IMR-90 (cell line): Measurements from ENCODE around the gene CDHR3. TPM values are rescaled to one million over a fixed set of nuclear protein-coding genes. Genes with fewer than 3 reads are reported as not detected.

Experiments used
- ATAC-seq: fragments of 200-7000 bp; cut with Tn5 transposase; 2 replicates; pipeline ENCODE4 v1.9.1; 2020; ENCODE audit warnings: low read depth, mild to moderate bottlenecking, moderate library complexity
- BruUV-seq: library from RNA; stranded (reverse); fragments of 400-500 nt; replicated peaks from 2 replicates; lab custom pipeline; 2021; lab: Mats Ljungman, UMichigan
- CTCF ChIA-PET: fragments of 300-600 bp; formaldehyde crosslinking; extraction: SDS; loops from one replicate; lab custom pipeline; 2021; ENCODE audit warnings: antibody characterized with exemption; lab: Yijun Ruan, JAX
- POLR2A ChIA-PET: fragments of 300-600 bp; sonication (Branson Sonifier 250); formaldehyde crosslinking; loops from one replicate; lab custom pipeline; 2022; ENCODE audit warnings: antibody characterized with exemption; ENCODE audit not compliant: unreplicated experiment; lab: Charles Lee
- DNase-seq: peaks from one replicate; pipeline ENCODE4 v3.0.0; 2013
- H2AFZ ChIP-seq: replicated peaks from 2 replicates; pipeline ENCODE3; 2013; ENCODE audit warnings: low read length, mild to moderate bottlenecking; ENCODE audit not compliant: poor library complexity
- H2AK5ac ChIP-seq: 2 replicates; pipeline ENCODE4 v1.6.1; 2013; ENCODE audit warnings: low read depth, low read length, inconsistent platforms
- H2AK9ac ChIP-seq: replicated peaks from 2 replicates; pipeline ENCODE3; 2013; ENCODE audit warnings: mild to moderate bottlenecking, low read depth, low read length, moderate library complexity; ENCODE audit not compliant: poor library complexity
- H2BK120ac ChIP-seq: 2 replicates; pipeline ENCODE4 v1.6.1; 2013; ENCODE audit warnings: low read depth, low read length, inconsistent platforms
- H2BK15ac ChIP-seq: 3 replicates; pipeline ENCODE4 v1.6.1; 2013; ENCODE audit warnings: low read depth, low read length, inconsistent platforms
- H2BK20ac ChIP-seq: 2 replicates; pipeline ENCODE4 v1.6.1; 2013; ENCODE audit warnings: low read depth, mild to moderate bottlenecking, inconsistent platforms, low read length, moderate library complexity
- H2BK5ac ChIP-seq: 2 replicates; pipeline ENCODE4 v1.6.1; 2013; ENCODE audit warnings: mild to moderate bottlenecking, low read depth, low read length, inconsistent platforms; ENCODE audit not compliant: poor library complexity, severe bottlenecking
- H3K14ac ChIP-seq: replicated peaks from 2 replicates; pipeline ENCODE4 v1.6.1; 2013; ENCODE audit warnings: low read depth, low read length, inconsistent platforms
- H3K18ac ChIP-seq: 2 replicates; pipeline ENCODE4 v1.6.1; 2013; ENCODE audit warnings: low read depth, low read length, control low read depth
- H3K23ac ChIP-seq: 2 replicates; pipeline ENCODE4 v1.6.1; 2013; ENCODE audit warnings: low read depth, low read length, inconsistent platforms
- H3K27ac ChIP-seq: 2 replicates; pipeline ENCODE4 v1.5.1; 2013; ENCODE audit warnings: mild to moderate bottlenecking, control low read depth, low read length; ENCODE audit not compliant: insufficient read depth
- H3K27me3 ChIP-seq: 2 replicates; pipeline ENCODE4 v1.6.1; 2013; ENCODE audit warnings: low read length; ENCODE audit not compliant: control insufficient read depth, insufficient read depth
- H3K36me3 ChIP-seq: 2 replicates; pipeline ENCODE4 v1.6.1; 2013; ENCODE audit warnings: low read length, mixed read lengths; ENCODE audit not compliant: control insufficient read depth, insufficient read depth
- H3K4ac ChIP-seq: 2 replicates; pipeline ENCODE4 v1.6.1; 2013; ENCODE audit warnings: low read depth, low read length, inconsistent platforms
- H3K4me1 ChIP-seq: 2 replicates; pipeline ENCODE4 v1.6.1; 2013; ENCODE audit warnings: low read length, mixed read lengths; ENCODE audit not compliant: control insufficient read depth, insufficient read depth
- H3K4me2 ChIP-seq: 2 replicates; pipeline ENCODE4 v1.6.1; 2013; ENCODE audit warnings: low read depth, mild to moderate bottlenecking, control low read depth, low read length, moderate library complexity
- H3K4me3 ChIP-seq: 2 replicates; pipeline ENCODE4 v1.5.1; 2013; ENCODE audit warnings: low read depth, mild to moderate bottlenecking, control low read depth, low read length, moderate library complexity; ENCODE audit not compliant: insufficient read depth
- H3K56ac ChIP-seq: 2 replicates; pipeline ENCODE4 v1.6.1; 2013; ENCODE audit warnings: low read length, inconsistent platforms; ENCODE audit not compliant: insufficient read depth; ENCODE audit errors: extremely low read depth
- H3K79me1 ChIP-seq, 2 experiments: 2 replicates each; pipeline ENCODE4 v1.6.1; 2013; ENCODE audit warnings: low read length in 2 of 2, inconsistent platforms in 1 of 2, low read depth in 1 of 2
- H3K9ac ChIP-seq: 2 replicates; pipeline ENCODE4 v1.6.1; 2013; ENCODE audit warnings: low read depth, low read length, control low read depth
- H3K9me1 ChIP-seq: 2 replicates; pipeline ENCODE4 v1.6.1; 2013; ENCODE audit warnings: low read length, inconsistent platforms; ENCODE audit not compliant: insufficient read depth
- H3K9me3 ChIP-seq: 2 replicates; pipeline ENCODE4 v1.6.1; 2013; ENCODE audit warnings: low read length; ENCODE audit not compliant: control insufficient read depth, insufficient read depth
- H4K20me1 ChIP-seq: 2 replicates; pipeline ENCODE4 v1.6.1; 2013; ENCODE audit warnings: low read length, inconsistent platforms; ENCODE audit not compliant: insufficient read depth
- H4K5ac ChIP-seq: 2 replicates; pipeline ENCODE4 v1.6.1; 2013; ENCODE audit warnings: mild to moderate bottlenecking, low read depth, low read length, control low read depth
- H4K8ac ChIP-seq, 2 experiments: 2 replicates each; pipeline ENCODE4 v1.6.1; 2013; ENCODE audit warnings: low read depth in 2 of 2, low read length in 2 of 2, control low read depth in 1 of 2, inconsistent platforms in 1 of 2
- H4K91ac ChIP-seq: 2 replicates; pipeline ENCODE4 v1.6.1; 2013; ENCODE audit warnings: low read depth, low read length, inconsistent platforms; ENCODE audit not compliant: insufficient read depth
- BHLHE40 ChIP-seq: fragments of 150-350 bp; IDR thresholded peaks from 2 replicates; pipeline ENCODE4 v1.6.1; 2016; ENCODE audit warnings: mild to moderate bottlenecking, low read depth, low read length
- CEBPB ChIP-seq: IDR thresholded peaks from 2 replicates; pipeline ENCODE4 v1.6.1; 2012; ENCODE audit warnings: low read depth, low read length, improper control_type of control experiment
- CHD1 ChIP-seq: IDR thresholded peaks from 2 replicates; pipeline ENCODE4 v1.6.1; 2012; ENCODE audit warnings: low read depth, low read length, improper control_type of control experiment
- FOS ChIP-seq: fragments of 150-350 bp; IDR thresholded peaks from 2 replicates; pipeline ENCODE4 v1.6.1; 2016; ENCODE audit warnings: low read depth, low read length
- MAFK ChIP-seq: IDR thresholded peaks from 2 replicates; pipeline ENCODE4 v1.6.1; 2012; ENCODE audit warnings: low read depth, low read length, improper control_type of control experiment
- MAZ ChIP-seq: IDR thresholded peaks from 2 replicates; pipeline ENCODE4 v1.6.1; 2012; ENCODE audit warnings: low read depth, mild to moderate bottlenecking, low read length, improper control_type of control experiment, moderate library complexity, borderline replicate concordance
- MXI1 ChIP-seq: IDR thresholded peaks from 2 replicates; pipeline ENCODE4 v1.6.1; 2012; ENCODE audit warnings: low read depth, mild to moderate bottlenecking, low read length, moderate library complexity, borderline replicate concordance
- NFE2L2 ChIP-seq: fragments of 150-350 bp; IDR thresholded peaks from 2 replicates; pipeline ENCODE4 v1.6.1; 2016; ENCODE audit warnings: low read depth, mild to moderate bottlenecking, low read length
- POLR2A ChIP-seq: IDR thresholded peaks from 2 replicates; pipeline ENCODE4 v1.6.1; 2012; ENCODE audit warnings: mild to moderate bottlenecking, low read depth, low read length
- RAD21 ChIP-seq: IDR thresholded peaks from 2 replicates; pipeline ENCODE4 v1.6.1; 2012; ENCODE audit warnings: low read length, improper control_type of control experiment
- RCOR1 ChIP-seq: IDR thresholded peaks from 2 replicates; pipeline ENCODE4 v1.6.1; 2012; ENCODE audit warnings: mild to moderate bottlenecking, low read length, improper control_type of control experiment; ENCODE audit not compliant: insufficient replicate concordance
- RFX5 ChIP-seq: IDR thresholded peaks from 2 replicates; pipeline ENCODE4 v1.8.0; 2012; ENCODE audit warnings: low read depth, mild to moderate bottlenecking, low read length, moderate library complexity
- SMC3 ChIP-seq: fragments of 150-350 bp; IDR thresholded peaks from 2 replicates; pipeline ENCODE4 v1.6.1; 2016; ENCODE audit warnings: low read depth, mild to moderate bottlenecking, antibody characterized with exemption, low read length, moderate library complexity
- WGBS, 2 experiments: methylation state at CpG; one replicate each; pipeline versions ENCODE4 v1.1.5 to v1.1.7; 2013; ENCODE audit warnings: missing lambda C conversion rate in 2 of 2; ENCODE audit not compliant: insufficient read length in 1 of 2; ENCODE audit errors: extremely low coverage in 2 of 2; 5-methylcytosine and 5-hydroxymethylcytosine counted together
- dilution Hi-C: fragments of 300-500 bp; cut with HindIII; formaldehyde crosslinking; loops from one replicate; pipeline ENCODE4 v1.14.3; 2018; ENCODE audit warnings: low sequenced_read_pairs; ENCODE audit not compliant: unreplicated experiment
- in situ Hi-C: fragments of 300-500 bp; cut with MboI; formaldehyde crosslinking; loops from 3 replicates; pipeline ENCODE4 v1.14.3; 2019; ENCODE audit warnings: low sequenced_read_pairs, inconsistent platforms, mixed read lengths
- intact Hi-C: fragments of 100-400 bp; cut with micrococcal nuclease; formaldehyde crosslinking; loops from 2 replicates; pipeline ENCODE4 v1.10.0; 2022
- polyA plus RNA-seq, 3 experiments: library from polyadenylated mRNA; depleted of rRNA; stranded (reverse); fragments of >200 nt; gene quantifications; 2 replicates each; pipeline ENCODE4 v1.2.3, GENCODE V29; 2012; ENCODE audit warnings: low replicate concordance in 1 of 3
- total RNA-seq: library from RNA; depleted of rRNA; stranded (reverse); fragments of >200 nt; gene quantifications from 2 replicates; pipeline ENCODE4 v1.2.3, GENCODE V29; 2012
- TF ChIP-seq, protein P1 (sequence below): fragments of 150-350 bp; IDR thresholded peaks from 2 replicates; pipeline ENCODE4 v1.6.1; 2016; ENCODE audit warnings: low read depth, mild to moderate bottlenecking, low read length, moderate library complexity, borderline replicate concordance
- TF ChIP-seq, protein P2 (sequence below): conservative IDR thresholded peaks from 2 replicates; pipeline ENCODE4 v1.5.1; 2012; ENCODE audit warnings: mild to moderate bottlenecking, low read depth, low read length, improper control_type of control experiment
- TF ChIP-seq, protein P3 (sequence below): fragments of 150-350 bp; IDR thresholded peaks from 2 replicates; pipeline ENCODE4 v1.6.1; 2017; ENCODE audit warnings: mild to moderate bottlenecking, antibody characterized with exemption, low read length, low read depth

Gene CDHR3
- total and polyA plus RNA-seq, 2 of the 4 experiments (the other 2 are of a cell fraction): 0.96 to 1.6 TPM

DNA sequence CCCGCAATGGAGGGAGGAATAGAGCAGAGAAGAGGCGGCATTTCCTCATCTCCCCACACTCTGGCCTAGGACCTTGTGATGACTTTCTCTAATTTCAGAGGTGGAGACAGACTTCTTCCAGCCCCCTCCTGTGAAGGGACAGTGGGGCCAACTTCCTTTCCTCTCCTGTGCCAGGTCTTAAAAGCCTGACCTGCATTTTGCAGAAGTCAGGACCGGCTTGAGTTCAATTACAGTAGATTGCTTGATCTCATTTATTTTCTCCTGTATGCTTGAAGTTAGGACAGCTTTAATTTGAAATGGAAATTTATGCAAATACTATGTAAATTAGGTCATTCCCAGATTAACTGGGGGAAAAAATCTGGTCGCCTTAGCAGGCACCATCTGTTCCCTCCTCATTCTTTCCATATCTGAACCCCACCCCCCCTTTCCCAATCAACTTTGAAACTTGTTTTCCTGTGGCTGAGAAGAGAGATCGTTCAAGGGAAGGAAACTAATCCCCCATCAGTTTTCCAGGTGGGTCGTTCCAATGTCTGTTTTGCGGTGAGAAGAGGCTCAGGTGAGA lies 92.0 kb downstream of the CDHR3 start:
- Histone ChIP-seq H3K9me3 (no peaks in the 10 kb centered on the region), H3K79me1 (no peaks in the 10 kb centered on the region), H3K4me2 (no peak overlapping the region), H3K9me1 (0 out of 2 replicates have a peak, but pooled peaks cover 2% of the 10 kb centered on the region), H3K36me3 (no peaks in the 10 kb centered on the region), H2BK20ac (no peak overlapping the region), H4K8ac (no peak overlapping the region), H3K9ac (no peak overlapping the region), H3K18ac (no peak overlapping the region), H3K4me3 (no peak overlapping the region), H2BK120ac (no peak overlapping the region), H4K5ac (no peak overlapping the region), H3K4ac (no peak overlapping the region), H3K23ac (no peak overlapping the region), H2AK9ac (no peak overlapping the region), H3K27me3 (peaks cover 14% of the 10 kb centered on the region), H2AFZ (no peak overlapping the region), H2BK15ac (no peak overlapping the region), H4K91ac (no peak overlapping the region), H3K4me1 (peaks cover 7% of the 10 kb centered on the region), H2BK5ac (no peak overlapping the region), H3K14ac (no peak overlapping the region), H3K27ac (no peak overlapping the region), H3K56ac (no peak overlapping the region), H4K20me1 (no peaks in the 10 kb centered on the region), H2AK5ac (no peak overlapping the region)
- in situ Hi-C loops (loop anchor here (5.0 kb wide), 1 partner anchor 97 kb away; no protein-coding TSS in a partner anchor), dilution Hi-C loops (no loop called here), intact Hi-C loops (no loop called here)
- DNase-seq: no peak
- ChIA-PET POLR2A (no interaction called here), CTCF (interaction anchor here (0.6 kb wide), 1 partner anchor 99 kb away, joined by 7 read pairs; no protein-coding TSS in a partner anchor)
- no peak for ATAC-seq
- no TSS peak for BruUV-seq
- WGBS, 2 experiments: no CpG with 5 or more reads among the region's 7 CpGs
- no peak for TF ChIP-seq FOS
- TF ChIP-seq NFE2L2: no peak
- no peak for TF ChIP-seq CHD1
- no peak for TF ChIP-seq BHLHE40
- TF ChIP-seq POLR2A: no peak
- TF ChIP-seq MXI1: no peak
- no peak for TF ChIP-seq MAFK
- TF ChIP-seq SMC3: no peak
- no peak for TF ChIP-seq MAZ
- no peak for TF ChIP-seq CEBPB
- TF ChIP-seq, protein P1, sequence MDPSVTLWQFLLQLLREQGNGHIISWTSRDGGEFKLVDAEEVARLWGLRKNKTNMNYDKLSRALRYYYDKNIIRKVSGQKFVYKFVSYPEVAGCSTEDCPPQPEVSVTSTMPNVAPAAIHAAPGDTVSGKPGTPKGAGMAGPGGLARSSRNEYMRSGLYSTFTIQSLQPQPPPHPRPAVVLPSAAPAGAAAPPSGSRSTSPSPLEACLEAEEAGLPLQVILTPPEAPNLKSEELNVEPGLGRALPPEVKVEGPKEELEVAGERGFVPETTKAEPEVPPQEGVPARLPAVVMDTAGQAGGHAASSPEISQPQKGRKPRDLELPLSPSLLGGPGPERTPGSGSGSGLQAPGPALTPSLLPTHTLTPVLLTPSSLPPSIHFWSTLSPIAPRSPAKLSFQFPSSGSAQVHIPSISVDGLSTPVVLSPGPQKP: no peak
- TF ChIP-seq RAD21: no peak
- TF ChIP-seq, protein P2, sequence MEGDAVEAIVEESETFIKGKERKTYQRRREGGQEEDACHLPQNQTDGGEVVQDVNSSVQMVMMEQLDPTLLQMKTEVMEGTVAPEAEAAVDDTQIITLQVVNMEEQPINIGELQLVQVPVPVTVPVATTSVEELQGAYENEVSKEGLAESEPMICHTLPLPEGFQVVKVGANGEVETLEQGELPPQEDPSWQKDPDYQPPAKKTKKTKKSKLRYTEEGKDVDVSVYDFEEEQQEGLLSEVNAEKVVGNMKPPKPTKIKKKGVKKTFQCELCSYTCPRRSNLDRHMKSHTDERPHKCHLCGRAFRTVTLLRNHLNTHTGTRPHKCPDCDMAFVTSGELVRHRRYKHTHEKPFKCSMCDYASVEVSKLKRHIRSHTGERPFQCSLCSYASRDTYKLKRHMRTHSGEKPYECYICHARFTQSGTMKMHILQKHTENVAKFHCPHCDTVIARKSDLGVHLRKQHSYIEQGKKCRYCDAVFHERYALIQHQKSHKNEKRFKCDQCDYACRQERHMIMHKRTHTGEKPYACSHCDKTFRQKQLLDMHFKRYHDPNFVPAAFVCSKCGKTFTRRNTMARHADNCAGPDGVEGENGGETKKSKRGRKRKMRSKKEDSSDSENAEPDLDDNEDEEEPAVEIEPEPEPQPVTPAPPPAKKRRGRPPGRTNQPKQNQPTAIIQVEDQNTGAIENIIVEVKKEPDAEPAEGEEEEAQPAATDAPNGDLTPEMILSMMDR: no peak
- TF ChIP-seq RCOR1: no peak
- TF ChIP-seq RFX5: no peak
- TF ChIP-seq, protein P3, sequence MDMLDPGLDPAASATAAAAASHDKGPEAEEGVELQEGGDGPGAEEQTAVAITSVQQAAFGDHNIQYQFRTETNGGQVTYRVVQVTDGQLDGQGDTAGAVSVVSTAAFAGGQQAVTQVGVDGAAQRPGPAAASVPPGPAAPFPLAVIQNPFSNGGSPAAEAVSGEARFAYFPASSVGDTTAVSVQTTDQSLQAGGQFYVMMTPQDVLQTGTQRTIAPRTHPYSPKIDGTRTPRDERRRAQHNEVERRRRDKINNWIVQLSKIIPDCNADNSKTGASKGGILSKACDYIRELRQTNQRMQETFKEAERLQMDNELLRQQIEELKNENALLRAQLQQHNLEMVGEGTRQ: no peak
